ENCODE measurements around the gene TSPEAR. TPM values are rescaled to one million over a fixed set of nuclear protein-coding genes. Genes with fewer than 3 reads are reported as not detected.

Gene TSPEAR
- total and polyA plus RNA-seq, 2 of the 13 experiments (the other 11 are each of a cell fraction or from before 2014, with no cell fraction given), result 0.07 to 0.32 TPM

DNA sequence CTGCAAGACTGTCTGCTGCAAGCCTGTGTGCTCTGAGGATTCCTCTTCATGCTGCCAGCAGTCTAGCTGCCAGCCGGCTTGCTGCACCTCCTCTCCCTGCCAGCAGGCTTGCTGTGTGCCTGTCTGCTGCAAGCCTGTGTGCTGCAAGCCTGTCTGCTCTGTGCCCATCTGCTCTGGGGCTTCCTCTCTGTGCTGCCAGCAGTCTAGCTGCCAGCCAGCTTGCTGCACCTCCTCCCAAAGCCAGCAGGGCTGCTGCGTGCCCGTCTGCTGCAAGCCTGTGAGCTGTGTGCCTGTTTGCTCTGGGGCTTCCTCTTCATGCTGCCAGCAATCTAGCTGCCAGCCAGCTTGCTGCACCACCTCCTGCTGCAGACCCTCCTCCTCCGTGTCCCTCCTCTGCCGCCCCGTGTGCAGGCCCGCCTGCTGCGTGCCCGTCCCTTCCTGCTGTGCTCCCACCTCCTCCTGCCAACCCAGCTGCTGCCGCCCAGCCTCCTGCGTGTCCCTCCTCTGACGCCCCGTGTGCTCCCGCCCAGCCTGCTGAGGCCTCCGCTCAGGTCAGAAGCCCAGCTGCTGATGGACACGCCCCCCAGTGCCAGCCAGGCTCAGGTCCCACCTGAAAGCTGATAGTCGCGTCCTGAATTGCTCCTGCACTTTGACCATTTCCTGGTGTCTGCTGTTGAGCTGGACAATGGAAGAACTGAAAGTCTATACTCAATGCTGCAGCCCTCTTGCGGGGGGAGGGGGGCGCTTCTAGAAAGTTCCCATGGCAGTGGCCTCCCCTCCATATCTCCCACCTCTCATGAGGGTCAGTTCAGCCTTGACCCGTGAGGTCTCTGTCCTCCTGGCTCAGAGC lies 136.7 kb downstream of the TSPEAR start (continued):
- TF ChIP-seq, protein P1, sequence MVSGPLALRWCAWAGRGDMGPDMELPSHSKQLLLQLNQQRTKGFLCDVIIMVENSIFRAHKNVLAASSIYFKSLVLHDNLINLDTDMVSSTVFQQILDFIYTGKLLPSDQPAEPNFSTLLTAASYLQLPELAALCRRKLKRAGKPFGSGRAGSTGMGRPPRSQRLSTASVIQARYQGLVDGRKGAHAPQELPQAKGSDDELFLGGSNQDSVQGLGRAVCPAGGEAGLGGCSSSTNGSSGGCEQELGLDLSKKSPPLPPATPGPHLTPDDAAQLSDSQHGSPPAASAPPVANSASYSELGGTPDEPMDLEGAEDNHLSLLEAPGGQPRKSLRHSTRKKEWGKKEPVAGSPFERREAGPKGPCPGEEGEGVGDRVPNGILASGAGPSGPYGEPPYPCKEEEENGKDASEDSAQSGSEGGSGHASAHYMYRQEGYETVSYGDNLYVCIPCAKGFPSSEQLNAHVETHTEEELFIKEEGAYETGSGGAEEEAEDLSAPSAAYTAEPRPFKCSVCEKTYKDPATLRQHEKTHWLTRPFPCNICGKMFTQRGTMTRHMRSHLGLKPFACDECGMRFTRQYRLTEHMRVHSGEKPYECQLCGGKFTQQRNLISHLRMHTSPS (CRISPR knock-in tag; IDR thresholded peaks at IDR 0.05; ENCODE audit: low read depth), result peak; percentile 94
- TF ChIP-seq, protein P2, sequence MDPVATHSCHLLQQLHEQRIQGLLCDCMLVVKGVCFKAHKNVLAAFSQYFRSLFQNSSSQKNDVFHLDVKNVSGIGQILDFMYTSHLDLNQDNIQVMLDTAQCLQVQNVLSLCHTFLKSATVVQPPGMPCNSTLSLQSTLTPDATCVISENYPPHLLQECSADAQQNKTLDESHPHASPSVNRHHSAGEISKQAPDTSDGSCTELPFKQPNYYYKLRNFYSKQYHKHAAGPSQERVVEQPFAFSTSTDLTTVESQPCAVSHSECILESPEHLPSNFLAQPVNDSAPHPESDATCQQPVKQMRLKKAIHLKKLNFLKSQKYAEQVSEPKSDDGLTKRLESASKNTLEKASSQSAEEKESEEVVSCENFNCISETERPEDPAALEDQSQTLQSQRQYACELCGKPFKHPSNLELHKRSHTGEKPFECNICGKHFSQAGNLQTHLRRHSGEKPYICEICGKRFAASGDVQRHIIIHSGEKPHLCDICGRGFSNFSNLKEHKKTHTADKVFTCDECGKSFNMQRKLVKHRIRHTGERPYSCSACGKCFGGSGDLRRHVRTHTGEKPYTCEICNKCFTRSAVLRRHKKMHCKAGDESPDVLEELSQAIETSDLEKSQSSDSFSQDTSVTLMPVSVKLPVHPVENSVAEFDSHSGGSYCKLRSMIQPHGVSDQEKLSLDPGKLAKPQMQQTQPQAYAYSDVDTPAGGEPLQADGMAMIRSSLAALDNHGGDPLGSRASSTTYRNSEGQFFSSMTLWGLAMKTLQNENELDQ (CRISPR knock-in tag; IDR thresholded peaks at IDR 0.05; ENCODE audit: borderline replicate concordance), result no peak
- TF ChIP-seq, protein P3, sequence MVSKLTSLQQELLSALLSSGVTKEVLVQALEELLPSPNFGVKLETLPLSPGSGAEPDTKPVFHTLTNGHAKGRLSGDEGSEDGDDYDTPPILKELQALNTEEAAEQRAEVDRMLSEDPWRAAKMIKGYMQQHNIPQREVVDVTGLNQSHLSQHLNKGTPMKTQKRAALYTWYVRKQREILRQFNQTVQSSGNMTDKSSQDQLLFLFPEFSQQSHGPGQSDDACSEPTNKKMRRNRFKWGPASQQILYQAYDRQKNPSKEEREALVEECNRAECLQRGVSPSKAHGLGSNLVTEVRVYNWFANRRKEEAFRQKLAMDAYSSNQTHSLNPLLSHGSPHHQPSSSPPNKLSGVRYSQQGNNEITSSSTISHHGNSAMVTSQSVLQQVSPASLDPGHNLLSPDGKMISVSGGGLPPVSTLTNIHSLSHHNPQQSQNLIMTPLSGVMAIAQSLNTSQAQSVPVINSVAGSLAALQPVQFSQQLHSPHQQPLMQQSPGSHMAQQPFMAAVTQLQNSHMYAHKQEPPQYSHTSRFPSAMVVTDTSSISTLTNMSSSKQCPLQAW (CRISPR knock-in tag; IDR thresholded peaks at IDR 0.05), result peak; percentile 63
- TF ChIP-seq NCOR1 (IDR thresholded peaks at IDR 0.05; ENCODE audit: borderline replicate concordance, low read length) (peak; percentile 58; the same call in 1 of the 2 replicates), SIX1 (CRISPR knock-in tag; IDR thresholded peaks at IDR 0.05; ENCODE audit: borderline replicate concordance) (peak; percentile 92), HDAC2 (CRISPR knock-in tag; IDR thresholded peaks at IDR 0.05) (peak; percentile 2; the same call in 1 of the 2 replicates), HNF4G (IDR thresholded peaks at IDR 0.05; ENCODE audit: borderline replicate concordance, low read depth, low read length) (peak; percentile 54; the same call in 1 of the 2 replicates), HNF4G (CRISPR knock-in tag; IDR thresholded peaks at IDR 0.05; ENCODE audit: borderline replicate concordance, low read depth) (no peak; the same call in 1 of the 2 replicates), ZNF83 (CRISPR knock-in tag; IDR thresholded peaks at IDR 0.05; ENCODE audit: borderline replicate concordance) (no peak), GFI1 (CRISPR knock-in tag; IDR thresholded peaks at IDR 0.05; ENCODE audit: borderline replicate concordance) (no peak), ZNF879 (CRISPR knock-in tag; IDR thresholded peaks at IDR 0.05) (no peak), TMF1 (CRISPR knock-in tag; IDR thresholded peaks at IDR 0.05; ENCODE audit: low read depth) (no peak), SATB2 (CRISPR knock-in tag; IDR thresholded peaks at IDR 0.05) (no peak)
- TF ChIP-seq, protein P4, sequence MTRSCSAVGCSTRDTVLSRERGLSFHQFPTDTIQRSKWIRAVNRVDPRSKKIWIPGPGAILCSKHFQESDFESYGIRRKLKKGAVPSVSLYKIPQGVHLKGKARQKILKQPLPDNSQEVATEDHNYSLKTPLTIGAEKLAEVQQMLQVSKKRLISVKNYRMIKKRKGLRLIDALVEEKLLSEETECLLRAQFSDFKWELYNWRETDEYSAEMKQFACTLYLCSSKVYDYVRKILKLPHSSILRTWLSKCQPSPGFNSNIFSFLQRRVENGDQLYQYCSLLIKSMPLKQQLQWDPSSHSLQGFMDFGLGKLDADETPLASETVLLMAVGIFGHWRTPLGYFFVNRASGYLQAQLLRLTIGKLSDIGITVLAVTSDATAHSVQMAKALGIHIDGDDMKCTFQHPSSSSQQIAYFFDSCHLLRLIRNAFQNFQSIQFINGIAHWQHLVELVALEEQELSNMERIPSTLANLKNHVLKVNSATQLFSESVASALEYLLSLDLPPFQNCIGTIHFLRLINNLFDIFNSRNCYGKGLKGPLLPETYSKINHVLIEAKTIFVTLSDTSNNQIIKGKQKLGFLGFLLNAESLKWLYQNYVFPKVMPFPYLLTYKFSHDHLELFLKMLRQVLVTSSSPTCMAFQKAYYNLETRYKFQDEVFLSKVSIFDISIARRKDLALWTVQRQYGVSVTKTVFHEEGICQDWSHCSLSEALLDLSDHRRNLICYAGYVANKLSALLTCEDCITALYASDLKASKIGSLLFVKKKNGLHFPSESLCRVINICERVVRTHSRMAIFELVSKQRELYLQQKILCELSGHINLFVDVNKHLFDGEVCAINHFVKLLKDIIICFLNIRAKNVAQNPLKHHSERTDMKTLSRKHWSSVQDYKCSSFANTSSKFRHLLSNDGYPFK (CRISPR knock-in tag; IDR thresholded peaks at IDR 0.05; ENCODE audit: borderline replicate concordance), result no peak
- TF ChIP-seq, protein P5, sequence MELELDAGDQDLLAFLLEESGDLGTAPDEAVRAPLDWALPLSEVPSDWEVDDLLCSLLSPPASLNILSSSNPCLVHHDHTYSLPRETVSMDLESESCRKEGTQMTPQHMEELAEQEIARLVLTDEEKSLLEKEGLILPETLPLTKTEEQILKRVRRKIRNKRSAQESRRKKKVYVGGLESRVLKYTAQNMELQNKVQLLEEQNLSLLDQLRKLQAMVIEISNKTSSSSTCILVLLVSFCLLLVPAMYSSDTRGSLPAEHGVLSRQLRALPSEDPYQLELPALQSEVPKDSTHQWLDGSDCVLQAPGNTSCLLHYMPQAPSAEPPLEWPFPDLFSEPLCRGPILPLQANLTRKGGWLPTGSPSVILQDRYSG (CRISPR knock-in tag; IDR thresholded peaks at IDR 0.05), result no peak
